Upper lobe of right lung (tissue), 1 donor: ENCODE measurements around the gene MGA. TPM values are rescaled to one million over a fixed set of nuclear protein-coding genes. Genes with fewer than 3 reads are reported as not detected.

Experiments used
- ATAC-seq: fragments of 200-7000 bp; cut with Tn5 transposase; one replicate; pipeline ENCODE4 v1.9.1; 2020; ENCODE audit warnings: mild to moderate bottlenecking, moderate library complexity
- DNase-seq: peaks from one replicate; pipeline ENCODE4 v3.0.0-alpha.2; 2020
- H3K27ac ChIP-seq: fragments of 200-600 bp; one replicate; pipeline ENCODE4 v1.8.0; 2022
- H3K27me3 ChIP-seq: fragments of 200-600 bp; one replicate; pipeline ENCODE4 v1.8.0; 2022; ENCODE audit warnings: mild to moderate bottlenecking
- H3K36me3 ChIP-seq: fragments of 200-600 bp; one replicate; pipeline ENCODE4 v1.8.0; 2022
- H3K4me1 ChIP-seq: fragments of 200-600 bp; one replicate; pipeline ENCODE4 v1.8.0; 2022
- H3K4me3 ChIP-seq: fragments of 200-600 bp; one replicate; pipeline ENCODE4 v1.8.0; 2022; ENCODE audit warnings: mild to moderate bottlenecking
- H3K9me3 ChIP-seq: fragments of 200-600 bp; one replicate; pipeline ENCODE4 v1.8.0; 2022
- CTCF ChIP-seq: fragments of 200-600 bp; IDR thresholded peaks from one replicate; pipeline ENCODE4 v1.8.0; 2022; ENCODE audit warnings: antibody characterized with exemption
- intact Hi-C: fragments of 100-400 bp; cut with DNase I; formaldehyde crosslinking; loops from one replicate; pipeline ENCODE4 v1.11.0; 2022
- total RNA-seq: library from RNA; stranded (reverse); fragmentation: NEBNext Ultra II Directional; extraction: Animal tissue kit (Norgen Biotek cat#: 25700); gene quantifications from one replicate; pipeline ENCODE4 v1.2.1, GENCODE V29; 2021
- donor health status: DM: no; HTN: yes; CAD: no; lungs with severe emphysema.

Gene MGA
- total RNA-seq, 1 donor from 2014 or later, result 39.2 TPM

- Histone ChIP-seq H3K27ac (peak overlapping the region; percentile 5), H3K4me1 (peaks cover 20% of the 10 kb centered on the region), H3K9me3 (no peaks in the 10 kb centered on the region), H3K4me3 (no peak overlapping the region), H3K27me3 (no peaks in the 10 kb centered on the region), H3K36me3 (peaks cover 13% of the 10 kb centered on the region)
- no peak for DNase-seq
- TF ChIP-seq CTCF, result no peak
- intact Hi-C loops, result no loop called here
- ATAC-seq, result no peak
Measured at GRCh38 chr15:41795996-41796856, 136.0 kb downstream of the MGA start.

GRCh38 chr15:41797201-41797944 lies 137.2 kb downstream of the MGA start:
- no peak overlapping the region for H3K27ac ChIP-seq

GRCh38 chr15:41798607-41799487 lies 138.6 kb downstream of the MGA start:
- no peak for TF ChIP-seq CTCF
- intact Hi-C loops, result no loop called here
- ATAC-seq (peak; percentile 58), DNase-seq (no peak)
- H3K36me3 ChIP-seq, result peaks cover 13% of the 10 kb centered on the region
- no peak overlapping the region for H3K4me3 ChIP-seq
- peaks cover 13% of the 10 kb centered on the region for H3K4me1 ChIP-seq
- H3K27ac ChIP-seq, result no peak overlapping the region
- H3K9me3 ChIP-seq, result no peaks in the 10 kb centered on the region
- no peaks in the 10 kb centered on the region for H3K27me3 ChIP-seq

More at GRCh38 chr15:41797201-41797944, 137.2 kb downstream of the MGA start:
- Histone ChIP-seq H3K4me1 (peaks cover 13% of the 10 kb centered on the region), H3K36me3 (peaks cover 13% of the 10 kb centered on the region), H3K4me3 (no peak overlapping the region), H3K9me3 (no peaks in the 10 kb centered on the region), H3K27me3 (no peaks in the 10 kb centered on the region)
- DNase-seq (no peak), ATAC-seq (no peak)
- TF ChIP-seq CTCF, result no peak
- intact Hi-C loops, result no loop called here

- no peak for ATAC-seq
- Histone ChIP-seq H3K4me3 (no peak overlapping the region), H3K4me1 (peaks cover 13% of the 10 kb centered on the region), H3K27ac (no peak overlapping the region), H3K36me3 (peaks cover 13% of the 10 kb centered on the region), H3K27me3 (no peaks in the 10 kb centered on the region), H3K9me3 (no peaks in the 10 kb centered on the region)
- no peak for DNase-seq
- intact Hi-C loops, result no loop called here
- no peak for TF ChIP-seq CTCF
Measured at GRCh38 chr15:41799488-41799805, 139.2 kb downstream of the MGA start.

- H3K4me1 ChIP-seq, result peaks cover 9% of the 10 kb centered on the region
- no peaks in the 10 kb centered on the region for H3K9me3 ChIP-seq
- H3K4me3 ChIP-seq, result no peak overlapping the region
- no peak for DNase-seq
- peaks cover 13% of the 10 kb centered on the region for H3K36me3 ChIP-seq
- no peak for TF ChIP-seq CTCF
- no peak for ATAC-seq
- no peak overlapping the region for H3K27ac ChIP-seq
- intact Hi-C loops, result no loop called here
- no peaks in the 10 kb centered on the region for H3K27me3 ChIP-seq
Measured at GRCh38 chr15:41801185-41801584, 141.0 kb downstream of the MGA start.
